GM21737 (cell line): ENCODE measurements around the gene DRGX.

Experiments used
- ATAC-seq: cut with Tn5 transposase; IDR thresholded peaks from one replicate; pipeline ENCODE4 v1.9.1; 2021; ENCODE audit warnings: mild to moderate bottlenecking, moderate library complexity; ENCODE audit not compliant: unreplicated experiment

Gene DRGX

DNA sequence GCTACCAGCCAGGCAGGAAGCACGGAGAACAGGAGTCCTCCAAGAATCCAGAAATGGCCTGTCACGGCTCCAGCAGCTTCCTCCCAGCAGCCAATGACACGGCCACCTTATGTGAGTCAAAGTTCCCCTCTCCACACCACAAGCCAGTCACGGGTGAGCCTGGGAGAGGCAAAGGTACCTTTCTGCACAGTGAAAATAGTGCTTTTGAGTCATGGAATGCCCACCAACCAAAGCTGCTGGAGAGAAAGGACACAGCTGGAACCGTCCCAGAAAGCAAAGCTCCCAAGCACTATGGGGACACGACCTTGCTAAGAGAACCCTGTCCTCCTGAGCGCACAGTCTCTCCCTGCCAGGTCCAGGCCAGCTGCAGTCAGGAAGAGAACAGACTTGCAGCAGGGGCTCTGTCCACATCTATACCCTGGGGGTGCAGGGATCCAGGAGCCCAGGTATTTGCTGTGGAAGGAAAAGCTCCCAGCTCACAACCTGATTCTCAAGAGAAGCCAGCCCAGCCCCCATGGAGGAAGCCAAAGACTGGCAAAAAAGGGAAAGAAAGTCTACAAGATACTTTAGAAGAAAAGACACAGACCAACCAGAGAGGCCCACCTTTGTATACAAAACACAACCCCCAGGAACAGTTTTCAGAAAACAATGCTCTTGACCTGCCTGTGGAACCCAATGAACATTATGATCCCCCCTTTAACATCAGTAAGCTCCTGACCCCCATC is 72.6 kb downstream of the DRGX start:
- no peak for ATAC-seq

DNA sequence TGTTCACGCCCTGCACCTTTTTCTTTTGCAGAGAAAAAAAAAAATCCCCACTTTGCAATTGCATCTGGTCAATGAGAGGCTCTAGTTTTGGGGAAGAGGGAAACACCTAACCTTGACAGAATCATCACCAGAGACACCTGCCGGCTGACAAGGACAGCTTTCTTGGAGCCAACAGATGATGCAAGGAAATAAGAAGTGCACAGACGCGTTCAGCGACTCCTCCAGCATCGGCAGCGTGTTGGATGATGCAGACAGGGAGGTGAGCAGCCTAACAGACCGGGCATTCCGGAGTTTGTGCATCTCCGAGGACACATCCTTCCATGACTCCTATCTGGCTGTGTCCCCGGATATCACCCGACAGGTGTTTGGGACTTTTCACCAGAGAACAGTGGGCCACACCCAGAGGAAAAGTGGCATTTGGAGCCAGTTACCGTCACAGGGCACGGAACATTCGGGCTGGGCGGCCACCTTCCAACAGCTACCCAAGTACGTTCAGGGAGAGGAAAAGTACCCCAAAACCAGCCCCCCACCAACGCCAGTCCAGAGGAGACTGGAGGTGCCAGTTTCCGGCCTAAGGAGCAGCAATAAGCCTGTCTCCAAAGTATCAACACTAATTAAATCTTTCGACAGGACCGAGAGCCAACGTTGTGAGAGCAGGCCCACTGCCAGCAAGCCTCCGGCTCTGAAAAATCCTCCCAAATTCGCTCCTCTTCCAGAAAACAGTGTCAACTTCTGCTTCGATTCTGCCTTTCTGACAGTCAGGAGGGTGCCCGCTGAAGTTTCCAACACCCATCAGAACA is 73.3 kb downstream of the DRGX start:
- no peak for ATAC-seq

DNA sequence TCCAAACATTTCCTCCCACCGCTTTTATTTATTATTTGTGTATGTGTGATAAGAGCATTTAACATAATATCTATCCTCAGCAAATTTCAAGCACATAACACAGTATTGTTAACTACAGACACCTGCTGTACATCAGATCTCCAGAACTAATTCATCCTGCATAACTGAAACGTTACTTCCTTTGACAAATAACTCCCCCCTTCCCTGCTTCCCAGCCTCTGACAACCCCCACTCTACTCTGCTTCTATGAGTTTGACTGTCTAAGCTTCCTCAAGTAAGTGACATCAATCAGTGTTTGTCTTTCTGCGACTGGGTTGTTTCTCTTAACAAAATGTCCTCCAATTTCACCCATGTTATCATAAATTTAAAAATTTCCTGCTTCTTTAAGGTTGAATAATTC is 74.9 kb downstream of the DRGX start:
- no peak for ATAC-seq

DNA sequence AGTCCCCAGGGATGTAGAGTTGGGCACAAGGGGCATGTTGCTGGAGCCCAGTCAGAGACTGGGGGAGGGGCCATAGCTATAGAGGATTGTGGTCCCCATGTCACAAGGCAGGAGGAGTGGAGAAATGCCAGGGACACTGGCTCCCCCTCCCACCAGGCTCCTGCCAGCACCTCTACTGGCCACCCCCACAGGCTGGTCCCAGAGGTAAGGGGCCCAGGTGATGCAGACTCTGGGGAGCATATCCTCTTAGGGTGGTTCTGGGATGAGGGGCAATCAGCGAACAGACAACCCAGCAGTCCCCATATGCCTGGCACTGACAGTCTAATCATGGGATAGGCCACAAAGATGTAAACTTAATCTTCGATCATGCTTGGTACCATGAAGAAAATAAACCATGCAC is 75.7 kb downstream of the DRGX start:
- ATAC-seq: no peak

DNA sequence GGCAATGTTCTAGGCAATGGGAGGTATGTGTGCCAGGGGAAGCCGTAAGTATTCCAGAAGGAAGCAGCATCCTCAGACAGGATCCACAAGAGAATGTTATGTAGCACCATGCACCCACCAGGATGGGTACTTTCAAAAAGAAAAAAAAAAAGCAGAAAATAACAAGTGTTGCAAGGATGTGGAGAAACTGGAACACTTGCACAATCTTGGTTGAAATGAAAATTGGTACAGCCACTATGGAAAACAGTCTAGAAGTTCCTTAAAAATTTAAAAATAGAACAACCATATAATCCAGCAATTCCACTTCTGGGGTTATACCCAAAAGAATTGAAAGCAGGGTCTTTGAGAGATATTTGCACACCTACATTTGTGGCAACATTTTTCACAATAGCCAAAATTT is 76.7 kb downstream of the DRGX start:
- no peak for ATAC-seq

DNA sequence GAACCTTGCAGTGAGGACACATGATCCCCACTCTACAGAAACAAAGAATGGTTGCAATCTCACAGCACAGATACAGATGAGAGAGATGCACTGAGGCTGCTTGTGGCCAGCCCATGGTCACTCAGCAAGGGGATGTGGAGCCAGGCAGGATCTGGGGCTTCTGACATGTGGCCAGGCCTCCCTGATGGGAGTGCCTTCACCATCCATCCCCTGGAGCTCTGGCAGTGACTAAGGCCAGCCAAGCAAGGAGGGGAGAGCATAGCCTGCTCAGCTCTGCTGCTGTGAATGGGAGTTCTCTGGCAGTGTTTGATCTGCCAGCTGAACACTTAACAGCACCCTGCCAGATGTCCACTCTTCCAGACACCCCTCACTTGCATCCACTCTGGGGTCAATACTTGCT is 77.1 kb downstream of the DRGX start:
- no peak for ATAC-seq

DNA sequence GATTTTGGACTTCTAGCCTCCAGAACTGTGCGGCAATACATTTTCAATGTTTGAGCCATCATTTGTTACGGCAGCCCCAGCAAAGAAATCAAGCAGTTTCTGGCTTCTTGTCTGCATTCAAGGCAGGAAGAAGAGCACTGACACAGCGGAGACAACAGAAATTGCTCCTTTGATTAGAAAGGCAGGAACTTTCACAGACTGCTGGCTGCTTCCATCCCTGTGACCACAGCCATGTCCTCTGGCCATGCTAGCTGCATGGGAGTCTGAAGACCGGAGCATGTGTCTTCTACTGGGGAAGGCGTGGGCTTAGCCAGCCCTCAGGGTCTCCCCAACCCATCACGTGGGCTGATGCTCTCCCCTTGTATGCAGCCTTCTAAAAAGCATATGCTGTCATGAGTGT is 77.9 kb downstream of the DRGX start:
- no peak for ATAC-seq

DNA sequence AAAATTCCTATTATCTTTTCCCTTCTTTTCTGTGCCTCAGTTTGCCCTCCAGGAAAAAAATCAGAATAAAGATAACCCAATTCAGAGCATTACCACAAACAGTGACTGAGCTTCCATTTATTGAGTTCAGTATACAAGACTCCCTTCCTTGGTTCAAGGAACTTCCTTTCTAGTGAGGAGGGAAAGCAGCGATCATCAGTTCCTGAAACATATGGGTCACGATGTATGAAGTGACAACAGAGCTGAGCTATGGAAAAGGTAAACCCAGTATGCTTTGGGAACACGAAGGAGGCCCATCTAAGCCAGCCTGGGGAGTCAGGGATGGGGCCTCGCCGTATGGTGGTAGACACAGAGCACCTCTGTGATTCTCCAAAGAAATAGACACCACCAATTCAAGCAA is 81.1 kb downstream of the DRGX start:
- no peak for ATAC-seq
